GM12878 (cell line): ENCODE measurements around the gene ABCC3. TPM values are rescaled to one million over a fixed set of nuclear protein-coding genes. Genes with fewer than 3 reads are reported as not detected.

ENCODE experiments used
- ATAC-seq: fragments of 200-7000 bp; cut with Tn5 transposase; 3 replicates; pipeline ENCODE4 v1.9.1; 2020; ENCODE audit warnings: mild to moderate bottlenecking, moderate library complexity
- BruUV-seq: library from RNA; stranded (reverse); fragments of 400-500 nt; replicated peaks from 2 replicates; lab custom pipeline; 2021; lab: Mats Ljungman, UMichigan
- CTCF ChIA-PET: fragments of 300-600 bp; sonication (Branson Sonifier 250); formaldehyde crosslinking; extraction: SDS; loops from one replicate; lab custom pipeline; 2021; ENCODE audit warnings: inconsistent platforms; lab: Yijun Ruan, JAX
- POLR2A ChIA-PET: fragments of 350-600 bp; formaldehyde crosslinking; extraction: SDS; loops from one replicate; lab custom pipeline; 2021; ENCODE audit warnings: inconsistent platforms; lab: Charles Lee
- RAD21 ChIA-PET: fragments of 300-600 bp; sonication (Branson Sonifier 250); formaldehyde crosslinking; loops from one replicate; lab custom pipeline; 2023; ENCODE audit warnings: antibody characterized with exemption; ENCODE audit not compliant: unreplicated experiment; lab: Charles Lee
- SMC1A ChIA-PET: fragments of 300-600 bp; sonication (Branson Sonifier 250); formaldehyde crosslinking; loops from one replicate; lab custom pipeline; 2023; ENCODE audit not compliant: unreplicated experiment, uncharacterized antibody; lab: Charles Lee
- DNase-seq: peaks from one replicate; pipeline ENCODE4 v3.0.0-alpha.2; 2011; ENCODE audit warnings: low read depth, low spot score
- FAIRE-seq: peaks from 3 replicates; lab custom pipeline; 2011; peaks lifted over from hg19 to GRCh38; lab: Jason Lieb, UNC
- H2AFZ ChIP-seq: 2 replicates; pipeline ENCODE4 v1.6.0; 2011; ENCODE audit warnings: low read depth, low read length, control low read depth; ENCODE audit not compliant: control insufficient read depth
- H3K27ac ChIP-seq: 2 replicates; pipeline ENCODE4 v1.5.1; 2011; ENCODE audit warnings: control low read depth; ENCODE audit not compliant: control insufficient read depth, insufficient read depth
- H3K27me3 ChIP-seq, 2 experiments: replicated peaks in 1 of 2; 2 replicates each; pipeline versions ENCODE4 v1.6.0 to v1.6.1; 2011; ENCODE audit warnings: low read length in 1 of 2; ENCODE audit not compliant: control insufficient read depth in 2 of 2, insufficient read depth in 2 of 2
- H3K36me3 ChIP-seq, 2 experiments: 2 replicates each; pipeline ENCODE4 v1.5.1; 2011; ENCODE audit warnings: low read length in 1 of 2; ENCODE audit not compliant: control insufficient read depth in 2 of 2, insufficient read depth in 2 of 2
- H3K4me1 ChIP-seq: 2 replicates; pipeline ENCODE4 v1.6.1; 2011; ENCODE audit warnings: mild to moderate bottlenecking, low read length, moderate library complexity, mixed read lengths; ENCODE audit not compliant: control insufficient read depth, insufficient read depth
- H3K4me2 ChIP-seq: 2 replicates; pipeline ENCODE4 v1.6.0; 2011; ENCODE audit warnings: control low read depth; ENCODE audit not compliant: control insufficient read depth, insufficient read depth
- H3K4me3 ChIP-seq: fragments of 200-600 bp; sonication (generic); 2 replicates; pipeline ENCODE4 v1.5.1; 2016
- H3K79me2 ChIP-seq: 2 replicates; pipeline ENCODE4 v1.6.0; 2011; ENCODE audit warnings: low read length; ENCODE audit not compliant: control insufficient read depth, insufficient read depth
- H3K9ac ChIP-seq: 2 replicates; pipeline ENCODE4 v1.8.0; 2011; ENCODE audit warnings: low read length, control low read depth, mixed read lengths; ENCODE audit not compliant: control insufficient read depth, insufficient read depth
- H3K9me3 ChIP-seq: replicated peaks from 3 replicates; pipeline ENCODE4 v1.5.1; 2011; ENCODE audit warnings: mild to moderate bottlenecking, low read length; ENCODE audit not compliant: control insufficient read depth, insufficient read depth
- H4K20me1 ChIP-seq: 2 replicates; pipeline ENCODE4 v1.6.0; 2011; ENCODE audit not compliant: control insufficient read depth, insufficient read depth
- CTCF ChIP-seq, 3 experiments: IDR thresholded peaks in 2 of 3; conservative IDR thresholded peaks in 1 of 3; 2 replicates each; pipeline ENCODE4 v1.5.1; 2011; ENCODE audit warnings: low read depth in 3 of 3, low read length in 3 of 3, mild to moderate bottlenecking in 3 of 3, control low read depth in 2 of 3, moderate library complexity in 2 of 3, inconsistent platforms in 1 of 3, mixed read lengths in 1 of 3; ENCODE audit not compliant: control insufficient read depth in 2 of 3, insufficient read depth in 1 of 3; ENCODE audit errors: extremely low read depth in 1 of 3
- ELK1 ChIP-seq: IDR thresholded peaks from 2 replicates; pipeline ENCODE4 v1.6.1; 2012; ENCODE audit warnings: low read depth, low read length, improper control_type of control experiment
- NR2C2 ChIP-seq: IDR thresholded peaks from 2 replicates; pipeline ENCODE4 v1.6.1; 2011; ENCODE audit warnings: borderline replicate concordance, low read depth; ENCODE audit not compliant: control insufficient read depth, insufficient read length
- NR2F1 ChIP-seq: fragments of 450-650 bp; conservative IDR thresholded peaks from 2 replicates; pipeline ENCODE4 v1.6.1; 2017; ENCODE audit warnings: mild to moderate bottlenecking
- POLR2A ChIP-seq: IDR thresholded peaks from 2 replicates; pipeline ENCODE4 v1.6.1; 2011; ENCODE audit warnings: low read depth, mild to moderate bottlenecking, low read length
- SKIL ChIP-seq: fragments of 450-650 bp; IDR thresholded peaks from 2 replicates; pipeline ENCODE4 v1.6.1; 2017; ENCODE audit warnings: mild to moderate bottlenecking, low read depth, inconsistent platforms; ENCODE audit not compliant: poor library complexity, severe bottlenecking
- SUZ12 ChIP-seq: fragments of 200-600 bp; sonication (generic); IDR thresholded peaks from one replicate; pipeline ENCODE4 v1.6.1; 2018; ENCODE audit warnings: antibody characterized with exemption, mild to moderate bottlenecking; ENCODE audit not compliant: unreplicated experiment
- YY1 ChIP-seq: IDR thresholded peaks from 2 replicates; pipeline ENCODE4 v1.6.1; 2011; ENCODE audit warnings: low read depth, mild to moderate bottlenecking, low read length
- WGBS: methylation state at CpG from one replicate; pipeline ENCODE4 v1.1.6; 2016; ENCODE audit warnings: low lambda C conversion rate; ENCODE audit not compliant: insufficient replicate concordance, insufficient coverage; ENCODE audit errors: missing lambda C conversion rate; 5-methylcytosine and 5-hydroxymethylcytosine counted together
- in situ Hi-C: fragments of 300-500 bp; cut with MboI; formaldehyde crosslinking; loops from 9 replicates; pipeline ENCODE4 v1.14.3; 2018; ENCODE audit warnings: mixed read lengths
- intact Hi-C: fragments of 100-400 bp; cut with micrococcal nuclease; formaldehyde crosslinking; loops from one replicate; pipeline ENCODE4 v1.14.2; 2022; ENCODE audit not compliant: unreplicated experiment
- polyA plus RNA-seq, 11 experiments: library from polyadenylated mRNA; depleted of rRNA in 4 of 11; unstranded in 6 of 11; stranded (reverse) in 5 of 11; fragments of >200 nt; fragmentation: Nextera tagmentation in 4 of 11; fragmentation: Illumina TruSeq in 1 of 11; extraction: Ambion mirVana in 4 of 11; extraction: Trizol in 1 of 11; gene quantifications; 1 replicate in 1 of 11; 2 replicates in 10 of 11; pipeline versions ENCODE4 v1.2.1 to v1.2.3, GENCODE V29; 2011 to 2016; ENCODE audit warnings: inconsistent platforms in 2 of 11, missing spikeins in 2 of 11, low read depth in 1 of 11
- total RNA-seq, 4 experiments: library from RNA; depleted of rRNA in 3 of 4; stranded (reverse); fragments of >200 nt in 3 of 4; fragmentation: Illumina TruSeq in 1 of 4; extraction: Trizol in 1 of 4; gene quantifications; 2 replicates each; pipeline versions ENCODE4 v1.2.1 to v1.2.3, GENCODE V29; 2013 to 2021
- TF ChIP-seq, protein P1 (sequence below): fragments of 450-650 bp; IDR thresholded peaks from 2 replicates; pipeline ENCODE4 v1.6.1; 2018; ENCODE audit warnings: mild to moderate bottlenecking, low read depth, moderate library complexity; ENCODE audit not compliant: partially characterized antibody

Gene ABCC3
- total and polyA plus RNA-seq, 10 of the 15 experiments (the other 5 are each of a cell fraction or from before 2014, with no cell fraction given), result 0.21 to 2.3 (median 0.71) TPM; not detected in 6

GRCh38 chr17:50626037-50626574 is 8.6 kb upstream of the ABCC3 start:
- RAD21 ChIA-PET, result interaction anchor here (0.6 to 2.2 kb wide), 9 partner anchors 11 to 144 kb away, joined by 3 to 11 read pairs (median 3); partner anchors contain the start of genes CACNA1G and SPATA20
- SMC1A ChIA-PET, result interaction anchor here (0.9 to 1.5 kb wide), 4 partner anchors 10 to 143 kb away, joined by 3 to 5 read pairs (median 4); no protein-coding TSS in a partner anchor
- no peak for FAIRE-seq
- in situ Hi-C loops, result loop anchor here (5.0 to 10.0 kb wide), 2 partner anchors 84 to 141 kb away; no protein-coding TSS in a partner anchor
- Histone ChIP-seq H4K20me1 (no peaks in the 10 kb centered on the region), H3K4me3 (no peak overlapping the region), H3K27ac (no peak overlapping the region), H3K4me1 (no peaks in the 10 kb centered on the region), H3K4me2 (no peak overlapping the region), H3K36me3 (no peaks in the 10 kb centered on the region), H3K27me3 (peaks cover 0 to 1% of the 10 kb centered on the region in 2 experiments; a peak in 2 of 4 replicates), H2AFZ (no peak overlapping the region), H3K9me3 (no peaks in the 10 kb centered on the region), H3K79me2 (no peaks in the 10 kb centered on the region), H3K9ac (no peak overlapping the region)
- ATAC-seq, result peak; percentile 90
- no peak for DNase-seq
- CTCF ChIA-PET, result interaction anchor here (0.7 to 17.1 kb wide), 15 partner anchors 12 to 481 kb away, joined by 3 to 211 read pairs (median 4); partner anchors contain the start of genes ABCC3 and SPATA20
- POLR2A ChIA-PET, result interaction anchor here (0.9 kb wide), 1 partner anchor 79 kb away, joined by 3 read pairs; the partner anchor contains the start of gene SPATA20
- intact Hi-C loops, result loop anchor here (1.0 kb wide), 2 partner anchors 79 to 144 kb away; partner anchors contain the start of gene SPATA20
- BruUV-seq, result no TSS peak
- 9% methylated on average over 19 of the region's 19 CpGs for WGBS
- TF ChIP-seq CTCF (IDR thresholded peaks at IDR 0.05 in 2 of 3, conservative IDR thresholded peaks at IDR 0.05 in 1 of 3; ENCODE audit: control insufficient read depth in 2 of 3, extremely low read depth in 1 of 3, insufficient read depth in 1 of 3, low read depth in 3 of 3, low read length in 3 of 3) (peak; percentile 57 to 83 (median 73)), SKIL (no peak), ELK1 (no peak), YY1 (0 out of 2 replicates have a peak, but pooled peaks have one; percentile 44), POLR2A (no peak), NR2C2 (no peak), SUZ12 (no peak), NR2F1 (no peak)
- TF ChIP-seq, protein P1, sequence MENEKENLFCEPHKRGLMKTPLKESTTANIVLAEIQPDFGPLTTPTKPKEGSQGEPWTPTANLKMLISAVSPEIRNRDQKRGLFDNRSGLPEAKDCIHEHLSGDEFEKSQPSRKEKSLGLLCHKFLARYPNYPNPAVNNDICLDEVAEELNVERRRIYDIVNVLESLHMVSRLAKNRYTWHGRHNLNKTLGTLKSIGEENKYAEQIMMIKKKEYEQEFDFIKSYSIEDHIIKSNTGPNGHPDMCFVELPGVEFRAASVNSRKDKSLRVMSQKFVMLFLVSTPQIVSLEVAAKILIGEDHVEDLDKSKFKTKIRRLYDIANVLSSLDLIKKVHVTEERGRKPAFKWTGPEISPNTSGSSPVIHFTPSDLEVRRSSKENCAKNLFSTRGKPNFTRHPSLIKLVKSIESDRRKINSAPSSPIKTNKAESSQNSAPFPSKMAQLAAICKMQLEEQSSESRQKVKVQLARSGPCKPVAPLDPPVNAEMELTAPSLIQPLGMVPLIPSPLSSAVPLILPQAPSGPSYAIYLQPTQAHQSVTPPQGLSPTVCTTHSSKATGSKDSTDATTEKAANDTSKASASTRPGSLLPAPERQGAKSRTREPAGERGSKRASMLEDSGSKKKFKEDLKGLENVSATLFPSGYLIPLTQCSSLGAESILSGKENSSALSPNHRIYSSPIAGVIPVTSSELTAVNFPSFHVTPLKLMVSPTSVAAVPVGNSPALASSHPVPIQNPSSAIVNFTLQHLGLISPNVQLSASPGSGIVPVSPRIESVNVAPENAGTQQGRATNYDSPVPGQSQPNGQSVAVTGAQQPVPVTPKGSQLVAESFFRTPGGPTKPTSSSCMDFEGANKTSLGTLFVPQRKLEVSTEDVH, result no peak
